Smooth muscle cell (in vitro differentiated cells): ENCODE results near the gene HLA-A. TPM values are rescaled to one million over a fixed set of nuclear protein-coding genes. Genes with fewer than 3 reads are reported as not detected.

Source experiments
- DNase-seq: peaks from one replicate; lab custom pipeline; 2025; ENCODE audit not compliant: unreplicated experiment; lab: John Stamatoyannopoulos, UW
- H2AFZ ChIP-seq: fragments of 200-600 bp; sonication (generic); 2 replicates; pipeline ENCODE4 v1.6.0; 2016; ENCODE audit warnings: antibody characterized with exemption, low read depth, mild to moderate bottlenecking
- H3F3A ChIP-seq: fragments of 200-600 bp; sonication (generic); 2 replicates; pipeline ENCODE4 v1.6.0; 2017; ENCODE audit warnings: antibody characterized with exemption, low read depth
- H3K27ac ChIP-seq: fragments of 200-600 bp; sonication (generic); 2 replicates; pipeline ENCODE4 v1.5.1; 2016; ENCODE audit warnings: low read depth, mild to moderate bottlenecking
- H3K27me3 ChIP-seq: fragments of 200-600 bp; sonication (generic); 2 replicates; pipeline ENCODE4 v1.6.1; 2016; ENCODE audit warnings: low read depth, mild to moderate bottlenecking
- H3K36me3 ChIP-seq: fragments of 200-600 bp; sonication (generic); 2 replicates; pipeline ENCODE4 v1.5.1; 2016; ENCODE audit warnings: low read depth
- H3K4me1 ChIP-seq: fragments of 200-600 bp; sonication (generic); 2 replicates; pipeline ENCODE4 v1.5.1; 2016; ENCODE audit warnings: low read depth
- H3K4me2 ChIP-seq: fragments of 200-600 bp; sonication (generic); 2 replicates; pipeline ENCODE4 v1.6.0; 2016; ENCODE audit warnings: mild to moderate bottlenecking
- H3K4me3 ChIP-seq: fragments of 200-600 bp; sonication (generic); 2 replicates; pipeline ENCODE4 v1.5.1; 2016; ENCODE audit warnings: mild to moderate bottlenecking
- H3K79me2 ChIP-seq: fragments of 200-600 bp; sonication (generic); 2 replicates; pipeline ENCODE4 v1.6.0; 2016; ENCODE audit warnings: low read depth, mild to moderate bottlenecking
- H3K9ac ChIP-seq: fragments of 200-600 bp; sonication (generic); 2 replicates; pipeline ENCODE4 v1.6.0; 2016; ENCODE audit warnings: low read depth
- H3K9me3 ChIP-seq: fragments of 200-600 bp; sonication (generic); replicated peaks from 2 replicates; pipeline ENCODE4 v1.5.1; 2016; ENCODE audit warnings: low read depth
- H4K20me1 ChIP-seq: fragments of 200-600 bp; sonication (generic); 2 replicates; pipeline ENCODE4 v1.6.0; 2016; ENCODE audit warnings: low read depth
- CTCF ChIP-seq: fragments of 200-600 bp; sonication (generic); IDR thresholded peaks from 2 replicates; pipeline ENCODE4 v1.5.1; 2017; ENCODE audit warnings: borderline replicate concordance, mild to moderate bottlenecking, antibody characterized with exemption; ENCODE audit not compliant: insufficient read depth, poor library complexity, severe bottlenecking
- WGBS: methylation state at CpG from one replicate; pipeline ENCODE4 v1.1.7; 2016; ENCODE audit warnings: low lambda C conversion rate; 5-methylcytosine and 5-hydroxymethylcytosine counted together
- polyA plus RNA-seq: library from polyadenylated mRNA; unstranded; fragments of >200 nt; fragmentation: Nextera tagmentation; extraction: Ambion mirVana; gene quantifications from 2 replicates; pipeline ENCODE4 v1.2.1, GENCODE V29; 2016
- total RNA-seq: library from RNA; depleted of rRNA; stranded (reverse); fragments of >200 nt; gene quantifications from 2 replicates; pipeline ENCODE4 v1.2.3, GENCODE V29; 2014

HLA-A gene
- total and polyA plus RNA-seq, 2 experiments from 2014 or later, result 287 to 558 TPM

- Histone ChIP-seq H3K9me3 (no peaks in the 10 kb centered on the region), H3K36me3 (no peaks in the 10 kb centered on the region), H3K4me3 (no peak overlapping the region), H3K4me2 (no peak overlapping the region), H2AFZ (no peak overlapping the region), H3K27ac (no peak overlapping the region), H4K20me1 (no peaks in the 10 kb centered on the region), H3K9ac (no peak overlapping the region), H3K79me2 (no peaks in the 10 kb centered on the region), H3K27me3 (no peaks in the 10 kb centered on the region), H3F3A (no peaks in the 10 kb centered on the region), H3K4me1 (no peaks in the 10 kb centered on the region)
- no peak for DNase-seq
- no peak for TF ChIP-seq CTCF
- WGBS, result 86% methylated on average over 21 of the region's 21 CpGs
These were observed 14.2 kb downstream of the HLA-A start for GRCh38 chr6:29956518-29956917.

GRCh38 chr6:29958046-29958445, 15.7 kb downstream of the HLA-A start:
- H3K4me3 ChIP-seq, result no peak overlapping the region
- H3K9ac ChIP-seq, result no peak overlapping the region
- H3K27ac ChIP-seq, result no peak overlapping the region
- no peaks in the 10 kb centered on the region for H3K9me3 ChIP-seq
- no peaks in the 10 kb centered on the region for H3K79me2 ChIP-seq
- no peaks in the 10 kb centered on the region for H3K36me3 ChIP-seq
- no peak overlapping the region for H3K4me2 ChIP-seq
- H3K27me3 ChIP-seq, result no peaks in the 10 kb centered on the region
- WGBS, result 100% methylated on average over 1 of the region's 1 CpG
- H2AFZ ChIP-seq, result no peak overlapping the region
- no peak for DNase-seq
- no peak for TF ChIP-seq CTCF
- no peaks in the 10 kb centered on the region for H4K20me1 ChIP-seq
- no peaks in the 10 kb centered on the region for H3F3A ChIP-seq
- H3K4me1 ChIP-seq, result no peaks in the 10 kb centered on the region

- TF ChIP-seq CTCF, result no peak
- Histone ChIP-seq H3K9ac (no peak overlapping the region), H3K4me3 (no peak overlapping the region), H3K4me1 (no peaks in the 10 kb centered on the region), H3K27me3 (no peaks in the 10 kb centered on the region), H3K36me3 (no peaks in the 10 kb centered on the region), H4K20me1 (no peaks in the 10 kb centered on the region), H3F3A (no peaks in the 10 kb centered on the region), H3K79me2 (no peaks in the 10 kb centered on the region), H3K9me3 (no peaks in the 10 kb centered on the region), H3K4me2 (no peak overlapping the region), H2AFZ (no peak overlapping the region), H3K27ac (no peak overlapping the region)
- WGBS, result 88% methylated on average over 2 of the region's 2 CpGs
- no peak for DNase-seq
These were observed 16.6 kb downstream of the HLA-A start for GRCh38 chr6:29958921-29959320.

GRCh38 chr6:29959467-29959866, 17.1 kb downstream of the HLA-A start:
- Histone ChIP-seq H3K27me3 (no peaks in the 10 kb centered on the region), H4K20me1 (no peaks in the 10 kb centered on the region), H3K4me3 (no peak overlapping the region), H3K9me3 (no peaks in the 10 kb centered on the region), H3F3A (peaks cover 3% of the 10 kb centered on the region), H2AFZ (no peak overlapping the region), H3K4me2 (no peak overlapping the region), H3K27ac (no peak overlapping the region), H3K4me1 (peaks cover 4% of the 10 kb centered on the region), H3K9ac (no peak overlapping the region), H3K36me3 (no peaks in the 10 kb centered on the region), H3K79me2 (no peaks in the 10 kb centered on the region)
- TF ChIP-seq CTCF, result no peak
- no peak for DNase-seq
